C1 segment of cervical spinal cord (tissue), 14 donors: ENCODE measurements around the gene CTTNBP2NL.
"Not testable (repeated sequence)": the region's sequence is repeated elsewhere in the genome, so short reads cannot be mapped to it uniquely, and the experiment has no call there.

Source experiments
- DNase-seq, 14 donors: peaks; one replicate each; lab custom pipeline; 2025; lab: John Stamatoyannopoulos, UW

CTTNBP2NL gene

GRCh38 chr1:112423666-112424065 lies 27.7 kb downstream of the CTTNBP2NL start:
- DNase-seq, result not testable (repeated sequence)

GRCh38 chr1:112429749-112430148 lies 33.7 kb downstream of the CTTNBP2NL start:
- DNase-seq, result no peak

GRCh38 chr1:112431038-112431437 lies 35.0 kb downstream of the CTTNBP2NL start:
- DNase-seq, result no peak

- DNase-seq, result no peak
These were observed 39.4 kb downstream of the CTTNBP2NL start for GRCh38 chr1:112435448-112435847.

GRCh38 chr1:112436384-112437156 lies 40.6 kb downstream of the CTTNBP2NL start:
- no peak for DNase-seq

GRCh38 chr1:112438156-112438555 lies 42.1 kb downstream of the CTTNBP2NL start:
- not testable (repeated sequence) for DNase-seq

- no peak for DNase-seq
These were observed 43.6 kb downstream of the CTTNBP2NL start for GRCh38 chr1:112439592-112439991.

GRCh38 chr1:112440574-112440973 lies 44.6 kb downstream of the CTTNBP2NL start:
- no peak for DNase-seq

- DNase-seq, result no peak
These were observed 48.3 kb downstream of the CTTNBP2NL start for GRCh38 chr1:112444269-112444668.

GRCh38 chr1:112445596-112445995 lies 49.6 kb downstream of the CTTNBP2NL start:
- DNase-seq, result no peak

GRCh38 chr1:112446411-112446810 lies 50.4 kb downstream of the CTTNBP2NL start:
- no peak for DNase-seq

GRCh38 chr1:112448904-112449629 lies 53.1 kb downstream of the CTTNBP2NL start:
- no peak for DNase-seq

- DNase-seq, result no peak
These were observed 53.6 kb downstream of the CTTNBP2NL start for GRCh38 chr1:112449630-112449983.

GRCh38 chr1:112450773-112451172 lies 54.8 kb downstream of the CTTNBP2NL start:
- no peak for DNase-seq

- not testable (repeated sequence) for DNase-seq
These were observed 55.3 kb downstream of the CTTNBP2NL start for GRCh38 chr1:112451301-112451700.

- DNase-seq, result no peak
These were observed 57.9 kb downstream of the CTTNBP2NL start for GRCh38 chr1:112453876-112454275.

GRCh38 chr1:112454316-112454715 lies 58.3 kb downstream of the CTTNBP2NL start:
- DNase-seq, result no peak

GRCh38 chr1:112457241-112457640 lies 61.2 kb downstream of the CTTNBP2NL start:
- DNase-seq, result no peak

- DNase-seq, result no peak
These were observed 61.9 kb downstream of the CTTNBP2NL start for GRCh38 chr1:112457955-112458354.

- DNase-seq, result no peak
These were observed 62.7 kb downstream of the CTTNBP2NL start for GRCh38 chr1:112458756-112459155.

GRCh38 chr1:112460615-112461014 lies 64.6 kb downstream of the CTTNBP2NL start:
- DNase-seq, result no peak

- DNase-seq, result no peak
These were observed 65.3 kb downstream of the CTTNBP2NL start for GRCh38 chr1:112461200-112461871.

- no peak for DNase-seq
These were observed 66.9 kb downstream of the CTTNBP2NL start for GRCh38 chr1:112462953-112463279.
